WTC11 (cell line): ENCODE results near the gene SPTY2D1. TPM values are rescaled to one million over a fixed set of nuclear protein-coding genes. Genes with fewer than 3 reads are reported as not detected.

Source experiments
- ATAC-seq: fragments of 200-7000 bp; cut with Tn5 transposase; 2 replicates; pipeline ENCODE4 v1.10.0; 2021; ENCODE audit warnings: mild to moderate bottlenecking, moderate library complexity
- CTCF ChIA-PET: fragments of 300-600 bp; sonication (Branson Sonifier 250); formaldehyde crosslinking; loops from one replicate; lab custom pipeline; 2021; ENCODE audit warnings: antibody characterized with exemption; lab: Charles Lee
- POLR2A ChIA-PET: fragments of 350-600 bp; sonication (Branson Sonifier 250); formaldehyde crosslinking; loops from one replicate; lab custom pipeline; 2021; ENCODE audit warnings: antibody characterized with exemption; lab: Charles Lee
- DNase-seq: peaks from one replicate; pipeline ENCODE4 v3.0.0; 2021; ENCODE audit warnings: low spot score
- H3K27ac Mint-ChIP-seq: 2 replicates; pipeline ENCODE4 v1.8.0; 2021; ENCODE audit warnings: mixed read lengths
- H3K27me3 Mint-ChIP-seq: 2 replicates; pipeline ENCODE4 v1.8.0; 2021; ENCODE audit warnings: low read depth, mild to moderate bottlenecking, moderate library complexity, mixed read lengths
- H3K36me3 Mint-ChIP-seq: 2 replicates; pipeline ENCODE4 v1.8.0; 2021; ENCODE audit warnings: mixed read lengths
- H3K4me1 Mint-ChIP-seq: 2 replicates; pipeline ENCODE4 v1.8.0; 2022; ENCODE audit warnings: mixed read lengths
- H3K4me3 Mint-ChIP-seq: 2 replicates; pipeline ENCODE4 v1.8.0; 2021; ENCODE audit warnings: mild to moderate bottlenecking, moderate library complexity, mixed read lengths
- H3K9me3 Mint-ChIP-seq: 2 replicates; pipeline ENCODE4 v1.8.0; 2021; ENCODE audit warnings: mixed read lengths
- ARID4B ChIP-seq: sonication (generic); formaldehyde crosslinking; IDR thresholded peaks from 2 replicates; pipeline ENCODE4 v1.8.0; 2023; ENCODE audit warnings: missing genetic modification reagents, mild to moderate bottlenecking, borderline replicate concordance
- ATF6 ChIP-seq: sonication (generic); formaldehyde crosslinking; IDR thresholded peaks from 2 replicates; pipeline ENCODE4 v1.8.1; 2023; ENCODE audit warnings: mild to moderate bottlenecking, missing genetic modification reagents
- CBFB ChIP-seq: sonication (generic); formaldehyde crosslinking; IDR thresholded peaks from 2 replicates; pipeline ENCODE4 v1.8.1; 2022; ENCODE audit warnings: mild to moderate bottlenecking, low read depth, missing genetic modification reagents
- E2F5 ChIP-seq: sonication (generic); formaldehyde crosslinking; IDR thresholded peaks from 2 replicates; pipeline ENCODE4 v1.8.1; 2022; ENCODE audit warnings: mild to moderate bottlenecking, moderate library complexity, missing genetic modification reagents
- ESRRA ChIP-seq: sonication (generic); formaldehyde crosslinking; IDR thresholded peaks from 2 replicates; pipeline ENCODE4 v1.8.1; 2022; ENCODE audit warnings: mild to moderate bottlenecking, missing genetic modification reagents, borderline replicate concordance
- GABPB1 ChIP-seq: sonication (generic); formaldehyde crosslinking; IDR thresholded peaks from 2 replicates; pipeline ENCODE4 v1.8.1; 2023; ENCODE audit warnings: mild to moderate bottlenecking, missing genetic modification reagents
- GRHL2 ChIP-seq: fragments of 250-450 bp; sonication (Bioruptor Pico); IDR thresholded peaks from 2 replicates; pipeline ENCODE4 v1.8.0; 2022; ENCODE audit warnings: mild to moderate bottlenecking, moderate library complexity; ENCODE audit not compliant: insufficient replicate concordance, severe bottlenecking
- GTF2I ChIP-seq: fragments of 250-450 bp; sonication (Bioruptor Pico); conservative IDR thresholded peaks from 2 replicates; pipeline ENCODE4 v1.4.0; 2021; ENCODE audit warnings: mild to moderate bottlenecking
- IRF2 ChIP-seq: sonication (generic); formaldehyde crosslinking; IDR thresholded peaks from 2 replicates; pipeline ENCODE4 v1.8.0; 2022; ENCODE audit warnings: low read depth, missing genetic modification reagents, borderline replicate concordance
- MAX ChIP-seq: sonication (generic); formaldehyde crosslinking; IDR thresholded peaks from 2 replicates; pipeline ENCODE4 v1.8.0; 2022; ENCODE audit warnings: mild to moderate bottlenecking, missing genetic modification reagents
- MYBL2 ChIP-seq: sonication (generic); formaldehyde crosslinking; IDR thresholded peaks from 2 replicates; pipeline ENCODE4 v1.8.1; 2023; ENCODE audit warnings: mild to moderate bottlenecking, moderate library complexity, missing genetic modification reagents
- OVOL2 ChIP-seq: fragments of 250-450 bp; sonication (Bioruptor Pico); IDR thresholded peaks from 2 replicates; pipeline ENCODE4 v1.9.0; 2021; ENCODE audit warnings: mild to moderate bottlenecking, borderline replicate concordance
- PRDM15 ChIP-seq: sonication (generic); formaldehyde crosslinking; IDR thresholded peaks from 2 replicates; pipeline ENCODE4 v1.8.0; 2022; ENCODE audit warnings: missing genetic modification reagents
- PRRX2 ChIP-seq: fragments of 250-450 bp; sonication (Bioruptor Pico); IDR thresholded peaks from 2 replicates; pipeline ENCODE4 v1.8.0; 2021; ENCODE audit warnings: mild to moderate bottlenecking
- RORB ChIP-seq: fragments of 250-450 bp; sonication (Bioruptor Pico); IDR thresholded peaks from 2 replicates; pipeline ENCODE4 v1.9.0; 2021; ENCODE audit warnings: mild to moderate bottlenecking
- SMAD3 ChIP-seq: sonication (generic); formaldehyde crosslinking; IDR thresholded peaks from 2 replicates; pipeline ENCODE4 v1.8.0; 2022; ENCODE audit warnings: missing genetic modification reagents, mild to moderate bottlenecking, borderline replicate concordance
- STAT6 ChIP-seq: sonication (generic); formaldehyde crosslinking; conservative IDR thresholded peaks from 2 replicates; pipeline ENCODE4 v1.8.1; 2023; ENCODE audit warnings: mild to moderate bottlenecking, low read depth, missing genetic modification reagents, moderate library complexity
- ZNF138 ChIP-seq: sonication (generic); formaldehyde crosslinking; conservative IDR thresholded peaks from 2 replicates; pipeline ENCODE4 v1.8.1; 2022; ENCODE audit warnings: mild to moderate bottlenecking, moderate library complexity, missing genetic modification reagents
- ZNF232 ChIP-seq: sonication (generic); formaldehyde crosslinking; IDR thresholded peaks from 2 replicates; pipeline ENCODE4 v1.8.0; 2022; ENCODE audit warnings: mild to moderate bottlenecking, missing genetic modification reagents
- ZNF263 ChIP-seq: sonication (generic); formaldehyde crosslinking; IDR thresholded peaks from 2 replicates; pipeline ENCODE4 v1.8.1; 2022; ENCODE audit warnings: low read depth, mild to moderate bottlenecking, moderate library complexity, missing genetic modification reagents
- ZNF396 ChIP-seq: fragments of 250-450 bp; sonication (Bioruptor Pico); IDR thresholded peaks from 2 replicates; pipeline ENCODE4 v1.8.0; 2021; ENCODE audit warnings: mild to moderate bottlenecking, moderate library complexity, borderline replicate concordance
- ZNF416 ChIP-seq: fragments of 250-450 bp; sonication (Bioruptor Pico); IDR thresholded peaks from 2 replicates; pipeline ENCODE4 v1.9.0; 2021; ENCODE audit warnings: mild to moderate bottlenecking, inconsistent platforms
- total RNA-seq: library from RNA; stranded (reverse); gene quantifications from 3 replicates; pipeline ENCODE4 v1.2.3, GENCODE V29; 2021

Gene SPTY2D1
- total RNA-seq, 1 experiment from 2014 or later = 14.3 TPM

- Mint-ChIP-seq H3K9me3 (no peaks in the 10 kb centered on the region), H3K36me3 (no peaks in the 10 kb centered on the region), H3K27ac (no peak overlapping the region), H3K27me3 (no peaks in the 10 kb centered on the region), H3K4me3 (no peak overlapping the region), H3K4me1 (0 out of 2 replicates have a peak, but pooled peaks cover 2% of the 10 kb centered on the region)
- ATAC-seq (no peak), DNase-seq (no peak)
- POLR2A ChIA-PET = no interaction called here
- TF ChIP-seq MYBL2 (no peak), PRRX2 (CRISPR knock-in tag) (no peak), IRF2 (CRISPR knock-in tag) (no peak), PRDM15 (CRISPR knock-in tag) (no peak), MAX (CRISPR knock-in tag) (no peak), SMAD3 (no peak), GTF2I (no peak), ZNF396 (no peak), E2F5 (CRISPR knock-in tag) (no peak), ZNF138 (CRISPR knock-in tag) (no peak)
- CTCF ChIA-PET = interaction anchor here (0.5 kb wide), 1 partner anchor 70 kb away, joined by 3 read pairs; no protein-coding TSS in a partner anchor
Observed at GRCh38 chr11:18581825-18582224, 52.3 kb downstream of the SPTY2D1 start.

GRCh38 chr11:18580113-18580766 lies 53.9 kb downstream of the SPTY2D1 start:
- no peak for DNase-seq
- H3K4me3 Mint-ChIP-seq = no peak overlapping the region
- no peaks in the 10 kb centered on the region for H3K36me3 Mint-ChIP-seq
- H3K27me3 Mint-ChIP-seq = no peaks in the 10 kb centered on the region
- no peak overlapping the region for H3K27ac Mint-ChIP-seq
- no peaks in the 10 kb centered on the region for H3K9me3 Mint-ChIP-seq
- ChIA-PET CTCF (interaction anchor here (0.7 to 2.6 kb wide), 2 partner anchors 40 to 368 kb away, joined by 3 to 6 read pairs; no protein-coding TSS in a partner anchor), POLR2A (no interaction called here)
- 0 out of 2 replicates have a peak, but pooled peaks cover 2% of the 10 kb centered on the region for H3K4me1 Mint-ChIP-seq
- ATAC-seq = no peak
- no peak for TF ChIP-seq OVOL2 (CRISPR knock-in tag)
- TF ChIP-seq CBFB (CRISPR knock-in tag) = no peak
- TF ChIP-seq ARID4B (CRISPR knock-in tag) = no peak
- TF ChIP-seq ZNF263 (CRISPR knock-in tag) = no peak
- TF ChIP-seq ZNF232 (CRISPR knock-in tag) = no peak
- no peak for TF ChIP-seq RORB (CRISPR knock-in tag)
- no peak for TF ChIP-seq ZNF416 (CRISPR knock-in tag)
- TF ChIP-seq STAT6 (CRISPR knock-in tag) = no peak
- no peak for TF ChIP-seq GRHL2
- no peak for TF ChIP-seq GABPB1 (CRISPR knock-in tag)
- no peak for TF ChIP-seq ESRRA (CRISPR knock-in tag)
- TF ChIP-seq ATF6 (CRISPR knock-in tag) = no peak
